ENCODE results near the gene PILRA.
"Not testable (repeated sequence)": the region's sequence is repeated elsewhere in the genome, so short reads cannot be mapped to it uniquely, and the experiment has no call there.

GRCh38 chr7:100345288-100345672 lies 28.0 kb upstream of the PILRA start:
- peak; percentile 22 to 43 (median 35); a peak in 3 of 4 replicates for TF ChIP-seq CTCF (IDR thresholded peaks at IDR 0.05; ENCODE audit: control extremely low read depth in 1 of 3, insufficient read depth in 1 of 3, low read depth in 1 of 3, low read length in 3 of 3)
- not testable (repeated sequence) for TF ChIP-seq EGR1 (IDR thresholded peaks at IDR 0.05; ENCODE audit: borderline replicate concordance, low read depth, low read length); JUN (IDR thresholded peaks at IDR 0.05; ENCODE audit: low read depth, low read length); SIX5 (IDR thresholded peaks at IDR 0.05; ENCODE audit: low read depth, low read length); SIN3A (conservative IDR thresholded peaks at IDR 0.05 in 1 of 2, IDR thresholded peaks at IDR 0.05 in 1 of 2; ENCODE audit: low read depth in 1 of 2, low read length in 2 of 2); POLR2AphosphoS5 (IDR thresholded peaks at IDR 0.05; ENCODE audit: low read depth, low read length)
